ENCODE results near the gene MYO7A.

The MYO7A gene

DNA sequence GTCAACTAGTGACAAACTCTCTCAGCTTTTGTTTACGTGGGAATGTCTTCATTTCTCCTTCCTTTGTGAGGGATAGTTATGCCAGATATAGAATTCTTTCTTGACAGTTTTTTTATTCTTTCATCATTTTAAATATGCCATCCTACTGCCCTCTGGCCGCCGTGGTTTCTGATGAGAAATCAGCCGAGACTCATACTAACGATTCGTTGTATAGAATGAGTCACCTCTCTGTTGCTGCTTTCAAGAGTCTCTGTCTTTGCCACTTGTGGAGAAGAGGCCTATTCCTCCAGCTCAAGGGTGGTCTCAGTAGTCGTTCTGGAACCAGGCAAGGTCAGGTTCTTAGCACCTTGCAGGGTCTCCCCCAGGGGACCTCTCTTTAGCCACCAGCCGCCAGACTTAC, 8.0 kb downstream of the MYO7A start:
- H3K4me1 ChIP-seq (ENCODE audit: low read depth, poor library complexity, severe bottlenecking) = no peaks in the 10 kb centered on the region
- no peak overlapping the region for H2AFZ ChIP-seq (ENCODE audit: low read depth)
- no peaks in the 10 kb centered on the region for H3K27me3 ChIP-seq (ENCODE audit: insufficient read depth, low read depth)
- no peaks in the 10 kb centered on the region for H4K20me1 ChIP-seq (ENCODE audit: insufficient read depth)
- H3K4me3 ChIP-seq (IDR thresholded peaks at IDR 0.05; ENCODE audit: insufficient read depth, low read depth, low read length) = no peak overlapping the region
- TF ChIP-seq, protein P1, sequence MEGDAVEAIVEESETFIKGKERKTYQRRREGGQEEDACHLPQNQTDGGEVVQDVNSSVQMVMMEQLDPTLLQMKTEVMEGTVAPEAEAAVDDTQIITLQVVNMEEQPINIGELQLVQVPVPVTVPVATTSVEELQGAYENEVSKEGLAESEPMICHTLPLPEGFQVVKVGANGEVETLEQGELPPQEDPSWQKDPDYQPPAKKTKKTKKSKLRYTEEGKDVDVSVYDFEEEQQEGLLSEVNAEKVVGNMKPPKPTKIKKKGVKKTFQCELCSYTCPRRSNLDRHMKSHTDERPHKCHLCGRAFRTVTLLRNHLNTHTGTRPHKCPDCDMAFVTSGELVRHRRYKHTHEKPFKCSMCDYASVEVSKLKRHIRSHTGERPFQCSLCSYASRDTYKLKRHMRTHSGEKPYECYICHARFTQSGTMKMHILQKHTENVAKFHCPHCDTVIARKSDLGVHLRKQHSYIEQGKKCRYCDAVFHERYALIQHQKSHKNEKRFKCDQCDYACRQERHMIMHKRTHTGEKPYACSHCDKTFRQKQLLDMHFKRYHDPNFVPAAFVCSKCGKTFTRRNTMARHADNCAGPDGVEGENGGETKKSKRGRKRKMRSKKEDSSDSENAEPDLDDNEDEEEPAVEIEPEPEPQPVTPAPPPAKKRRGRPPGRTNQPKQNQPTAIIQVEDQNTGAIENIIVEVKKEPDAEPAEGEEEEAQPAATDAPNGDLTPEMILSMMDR (conservative IDR thresholded peaks at IDR 0.05; ENCODE audit: low read depth, low read length) = no peak
- H3K9ac ChIP-seq = no peak overlapping the region
- H3K36me3 ChIP-seq (ENCODE audit: insufficient read depth) = no peaks in the 10 kb centered on the region
- H3K79me2 ChIP-seq (ENCODE audit: insufficient read depth, low read depth) = no peaks in the 10 kb centered on the region
- no peak overlapping the region for H3K4me2 ChIP-seq
- H3K27ac ChIP-seq = no peak overlapping the region

DNA sequence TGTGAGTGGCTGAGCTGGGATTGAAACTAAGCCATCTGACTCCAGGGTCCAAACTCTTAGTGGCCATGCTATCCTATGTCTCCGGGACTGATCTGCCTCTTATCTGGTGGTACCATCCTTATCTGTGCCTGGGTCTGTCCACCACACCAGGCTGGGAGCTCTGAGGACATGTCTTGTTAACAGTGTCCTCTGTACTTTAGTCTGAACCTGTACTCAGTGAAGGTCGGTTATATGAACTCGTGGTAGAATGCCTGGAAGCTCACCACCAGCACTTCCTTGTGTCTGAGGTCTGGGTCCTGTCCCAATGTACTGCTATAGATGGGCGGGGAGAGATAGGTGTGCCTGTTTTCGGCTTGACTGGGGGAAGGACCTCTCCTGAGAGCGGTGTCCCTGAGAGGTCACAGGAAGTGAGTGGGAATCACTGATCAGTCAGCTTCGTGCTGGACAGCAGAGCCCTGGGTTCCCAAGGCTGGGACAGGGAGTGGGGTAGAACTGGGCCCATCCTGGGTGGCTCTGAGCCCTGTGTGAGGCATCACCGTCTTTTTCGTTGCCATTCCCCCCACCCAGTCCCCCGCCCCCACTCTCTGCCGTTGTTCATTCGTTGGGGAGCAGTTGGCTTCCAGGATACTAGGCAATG, 8.9 kb downstream of the MYO7A start:
- Histone ChIP-seq H3K27ac (no peak overlapping the region), H3K4me3 (IDR thresholded peaks at IDR 0.05; ENCODE audit: insufficient read depth, low read depth, low read length) (no peak overlapping the region), H3K36me3 (ENCODE audit: insufficient read depth) (no peaks in the 10 kb centered on the region), H3K79me2 (ENCODE audit: insufficient read depth, low read depth) (no peaks in the 10 kb centered on the region), H2AFZ (ENCODE audit: low read depth) (no peak overlapping the region), H4K20me1 (ENCODE audit: insufficient read depth) (no peaks in the 10 kb centered on the region), H3K4me2 (no peak overlapping the region), H3K27me3 (ENCODE audit: insufficient read depth, low read depth) (no peaks in the 10 kb centered on the region), H3K4me1 (ENCODE audit: low read depth, poor library complexity, severe bottlenecking) (no peaks in the 10 kb centered on the region), H3K9ac (no peak overlapping the region)
- TF ChIP-seq, protein P1 (conservative IDR thresholded peaks at IDR 0.05; ENCODE audit: low read depth, low read length) = no peak

DNA sequence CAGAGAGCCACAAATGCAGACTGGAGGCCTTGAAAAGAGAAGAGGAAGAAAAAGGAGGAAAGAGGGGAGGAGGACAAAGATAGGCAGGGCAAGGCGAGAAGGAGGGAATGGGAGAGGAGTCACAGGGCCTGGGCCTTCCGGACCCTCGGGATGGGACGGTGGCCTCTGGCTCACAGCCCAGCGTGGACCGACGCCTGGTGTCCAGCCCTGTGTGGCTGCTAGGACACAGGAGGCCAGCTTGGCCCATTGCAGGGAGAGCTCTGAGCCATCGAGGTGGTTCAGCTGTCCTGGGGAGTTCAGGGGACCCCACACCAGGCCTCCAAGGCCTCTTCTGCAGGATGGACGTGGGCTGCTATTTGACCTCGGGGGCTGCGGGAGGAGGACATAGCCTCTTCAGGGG, 9.4 kb downstream of the MYO7A start:
- TF ChIP-seq, protein P1 (conservative IDR thresholded peaks at IDR 0.05; ENCODE audit: low read depth, low read length) = no peak
- H3K4me3 ChIP-seq (IDR thresholded peaks at IDR 0.05; ENCODE audit: insufficient read depth, low read depth, low read length) = no peak overlapping the region
- H3K4me1 ChIP-seq (ENCODE audit: low read depth, poor library complexity, severe bottlenecking) = no peaks in the 10 kb centered on the region
- H3K36me3 ChIP-seq (ENCODE audit: insufficient read depth) = no peaks in the 10 kb centered on the region
- no peak overlapping the region for H2AFZ ChIP-seq (ENCODE audit: low read depth)
- no peak overlapping the region for H3K27ac ChIP-seq
- H4K20me1 ChIP-seq (ENCODE audit: insufficient read depth) = no peaks in the 10 kb centered on the region
- H3K79me2 ChIP-seq (ENCODE audit: insufficient read depth, low read depth) = no peaks in the 10 kb centered on the region
- H3K9ac ChIP-seq = no peak overlapping the region
- no peaks in the 10 kb centered on the region for H3K27me3 ChIP-seq (ENCODE audit: insufficient read depth, low read depth)
- no peak overlapping the region for H3K4me2 ChIP-seq

DNA sequence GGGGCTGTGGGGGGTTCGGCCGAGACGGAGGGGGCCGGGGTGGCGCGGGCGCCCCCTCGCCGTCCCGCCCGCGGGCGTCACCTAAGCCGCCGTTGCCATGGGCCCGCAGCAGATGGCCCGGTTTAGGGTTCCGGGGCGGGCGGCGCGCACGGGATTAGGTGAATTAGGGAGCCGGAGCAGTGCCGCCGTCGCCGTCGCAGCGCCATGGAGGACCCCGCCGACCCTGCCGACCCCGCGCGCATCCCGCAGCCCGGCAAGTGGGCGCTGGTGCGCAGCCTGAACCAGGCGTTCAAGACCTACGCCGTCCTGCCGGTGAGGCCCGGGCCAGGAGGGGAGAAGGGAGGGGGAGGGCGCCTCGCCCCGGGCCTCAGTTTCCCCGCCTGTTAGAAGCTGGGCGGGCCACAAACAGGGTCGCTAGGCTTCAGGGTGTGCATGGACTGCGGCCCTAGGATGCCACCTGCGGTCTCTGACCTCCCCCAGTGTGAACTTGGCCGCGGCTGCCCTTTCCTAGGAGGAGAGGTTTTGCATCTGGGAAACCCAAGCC, 10.1 kb downstream of the MYO7A start:
- no peaks in the 10 kb centered on the region for H3K4me1 ChIP-seq (ENCODE audit: low read depth, poor library complexity, severe bottlenecking)
- H3K27me3 ChIP-seq (ENCODE audit: insufficient read depth, low read depth) = no peaks in the 10 kb centered on the region
- H3K79me2 ChIP-seq (ENCODE audit: insufficient read depth, low read depth) = no peaks in the 10 kb centered on the region
- H3K4me2 ChIP-seq = no peak overlapping the region
- no peak overlapping the region for H3K9ac ChIP-seq
- H4K20me1 ChIP-seq (ENCODE audit: insufficient read depth) = no peaks in the 10 kb centered on the region
- H2AFZ ChIP-seq (ENCODE audit: low read depth) = no peak overlapping the region
- no peaks in the 10 kb centered on the region for H3K36me3 ChIP-seq (ENCODE audit: insufficient read depth)
- H3K27ac ChIP-seq = no peak overlapping the region
- TF ChIP-seq, protein P1 (conservative IDR thresholded peaks at IDR 0.05; ENCODE audit: low read depth, low read length) = no peak
- H3K4me3 ChIP-seq (IDR thresholded peaks at IDR 0.05; ENCODE audit: insufficient read depth, low read depth, low read length) = no peak overlapping the region
